Mucosa of gallbladder (tissue), 1 donor: ENCODE measurements around the gene SNX25. TPM values are rescaled to one million over a fixed set of nuclear protein-coding genes. Genes with fewer than 3 reads are reported as not detected.
A peak's percentile ranks its signal among the peaks of the same experiment; 100 is the strongest.
"Not testable (repeated sequence)": the region's sequence is repeated elsewhere in the genome, so short reads cannot be mapped to it uniquely, and the experiment has no call there.

Experiments used
- DNase-seq: peaks from one replicate; pipeline ENCODE4 v3.0.0-alpha.2; 2020; ENCODE audit warnings: low spot score
- total RNA-seq: library from RNA; stranded (reverse); gene quantifications from one replicate; pipeline ENCODE4 v1.2.1, GENCODE V29; 2021
- donor health status: DM: no; HTN: no; CAD: no.

The SNX25 gene
- total RNA-seq, 1 donor from 2014 or later: 18.8 TPM

- no peak for DNase-seq
Measured at GRCh38 chr4:185232370-185232769, 23.0 kb downstream of the SNX25 start.

DNA sequence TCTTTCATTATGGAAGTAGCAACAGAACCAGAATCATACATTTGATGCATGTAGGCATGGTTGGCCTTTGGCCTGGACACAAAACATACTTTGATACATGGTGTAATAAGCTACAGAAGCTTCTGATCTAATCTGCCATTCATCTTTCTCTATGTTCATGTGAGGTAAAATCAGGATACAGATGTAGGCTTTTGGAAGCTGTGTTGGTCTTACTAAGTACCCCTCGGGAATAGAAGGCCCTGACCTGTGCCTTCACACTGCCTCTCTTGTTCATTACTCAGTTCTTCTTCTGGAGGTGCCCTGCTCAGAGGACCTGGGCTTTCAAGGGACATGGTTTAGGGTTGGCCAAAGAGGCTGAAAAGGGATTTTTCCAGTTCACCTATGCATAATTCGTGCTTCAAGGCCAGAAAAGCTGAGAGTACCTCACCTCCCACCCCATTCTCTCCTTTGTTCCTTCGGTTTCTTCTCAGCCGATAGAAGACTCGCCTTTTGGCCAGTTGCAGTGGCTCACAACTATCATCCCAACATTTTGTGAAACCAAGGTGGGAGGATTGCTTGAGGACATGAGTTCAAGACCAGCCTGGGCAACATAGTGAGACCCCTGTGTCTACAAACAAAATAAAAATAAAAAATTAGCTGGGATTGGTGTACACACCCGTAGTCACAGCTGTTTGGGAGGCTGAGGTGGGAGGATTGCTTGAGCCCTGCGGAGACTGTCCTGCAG, 25.9 kb downstream of the SNX25 start:
- DNase-seq: no peak

DNA sequence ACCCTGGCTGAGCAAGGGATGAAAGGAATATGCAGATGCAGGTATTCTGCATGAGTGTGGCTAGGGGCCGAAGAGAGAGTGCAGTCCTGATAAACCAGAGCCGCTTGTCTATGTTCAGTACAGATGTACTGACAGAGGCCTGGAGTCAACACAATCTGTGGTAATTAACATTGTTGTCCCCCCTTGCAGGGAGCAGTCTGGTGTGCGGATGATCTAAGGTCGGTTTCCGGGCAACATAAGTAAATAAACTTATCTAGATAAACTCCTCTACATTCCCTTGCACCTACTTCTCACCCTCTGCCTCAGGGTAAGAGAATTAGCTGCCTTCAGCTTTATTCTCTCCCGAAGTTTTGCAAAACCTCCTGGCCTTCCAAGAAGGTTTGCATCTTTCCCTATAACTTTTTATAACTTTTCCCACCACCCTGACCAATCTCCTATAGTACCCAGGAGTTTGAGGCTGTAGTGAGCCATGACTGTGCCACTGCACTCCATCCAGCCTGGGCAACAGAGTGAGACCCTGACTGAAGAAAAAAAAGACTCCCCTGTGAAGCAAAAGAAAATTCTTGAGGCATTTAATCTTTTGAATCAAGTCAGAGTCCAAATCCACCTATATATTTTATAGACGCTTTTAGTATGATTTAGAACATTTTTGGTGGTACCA, 26.6 kb downstream of the SNX25 start:
- no peak for DNase-seq

DNA sequence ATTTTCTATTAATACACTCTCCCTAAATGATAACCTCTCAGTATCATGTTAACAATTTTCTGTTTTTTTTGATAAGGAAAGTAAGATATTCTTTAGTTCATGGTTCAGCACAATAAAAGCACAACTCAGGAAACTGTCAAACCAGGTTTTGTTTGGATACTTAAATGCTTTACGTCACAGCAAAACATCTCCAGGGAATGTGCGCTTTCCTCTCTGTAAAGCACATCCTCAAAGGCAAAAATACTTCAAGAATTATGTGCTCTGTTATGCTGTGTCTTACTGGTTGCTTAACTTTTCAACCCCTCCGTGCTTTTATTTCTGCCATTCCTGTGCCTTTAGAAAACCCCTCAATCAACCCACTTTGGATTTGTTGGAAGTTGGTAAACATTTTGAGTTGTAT, 27.8 kb downstream of the SNX25 start:
- no peak for DNase-seq

DNA sequence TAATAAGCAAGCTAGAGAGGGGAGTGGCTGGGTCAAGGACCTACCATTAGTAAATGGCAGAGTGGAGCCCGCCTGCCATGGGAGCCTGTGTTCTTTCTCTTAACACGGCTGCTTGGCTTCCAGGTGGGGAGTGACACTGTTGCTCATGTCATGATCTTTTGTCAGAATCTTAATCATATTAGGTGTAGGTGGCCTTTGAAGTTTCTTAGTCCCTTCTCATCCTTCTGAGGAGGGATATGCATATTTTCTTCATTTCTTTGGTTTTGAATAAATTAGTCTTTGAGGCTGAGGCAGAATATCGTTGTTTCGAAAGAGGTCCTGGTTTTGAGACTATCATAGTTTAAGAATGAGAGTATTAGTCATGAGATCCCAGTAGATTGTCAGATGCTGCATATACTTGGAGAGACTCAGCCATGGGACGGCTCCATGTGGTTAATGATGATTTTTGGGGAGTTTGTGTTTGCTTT, 28.9 kb downstream of the SNX25 start:
- no peak for DNase-seq

- no peak for DNase-seq
Measured at GRCh38 chr4:185238750-185239149, 29.4 kb downstream of the SNX25 start.

DNA sequence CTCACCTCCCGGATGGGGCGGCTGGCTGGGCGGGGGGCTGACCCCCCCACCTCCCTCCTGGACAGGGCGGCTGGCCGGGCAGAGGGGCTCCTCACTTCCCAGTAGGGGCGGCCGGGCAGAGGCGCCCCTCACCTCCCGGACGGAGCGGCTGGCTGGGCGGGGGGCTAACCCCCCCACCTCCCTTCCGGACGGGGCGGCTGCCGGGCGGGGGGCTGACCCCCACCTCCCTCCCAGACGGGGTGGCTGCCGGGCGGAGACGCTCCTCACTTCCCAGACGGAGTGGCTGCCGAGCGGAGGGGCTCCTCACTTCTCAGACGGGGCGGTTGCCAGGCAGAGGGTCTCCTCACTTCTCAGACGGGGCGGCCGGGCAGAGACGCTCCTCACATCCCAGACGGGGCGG, 31.1 kb downstream of the SNX25 start:
- not testable (repeated sequence) for DNase-seq

DNA sequence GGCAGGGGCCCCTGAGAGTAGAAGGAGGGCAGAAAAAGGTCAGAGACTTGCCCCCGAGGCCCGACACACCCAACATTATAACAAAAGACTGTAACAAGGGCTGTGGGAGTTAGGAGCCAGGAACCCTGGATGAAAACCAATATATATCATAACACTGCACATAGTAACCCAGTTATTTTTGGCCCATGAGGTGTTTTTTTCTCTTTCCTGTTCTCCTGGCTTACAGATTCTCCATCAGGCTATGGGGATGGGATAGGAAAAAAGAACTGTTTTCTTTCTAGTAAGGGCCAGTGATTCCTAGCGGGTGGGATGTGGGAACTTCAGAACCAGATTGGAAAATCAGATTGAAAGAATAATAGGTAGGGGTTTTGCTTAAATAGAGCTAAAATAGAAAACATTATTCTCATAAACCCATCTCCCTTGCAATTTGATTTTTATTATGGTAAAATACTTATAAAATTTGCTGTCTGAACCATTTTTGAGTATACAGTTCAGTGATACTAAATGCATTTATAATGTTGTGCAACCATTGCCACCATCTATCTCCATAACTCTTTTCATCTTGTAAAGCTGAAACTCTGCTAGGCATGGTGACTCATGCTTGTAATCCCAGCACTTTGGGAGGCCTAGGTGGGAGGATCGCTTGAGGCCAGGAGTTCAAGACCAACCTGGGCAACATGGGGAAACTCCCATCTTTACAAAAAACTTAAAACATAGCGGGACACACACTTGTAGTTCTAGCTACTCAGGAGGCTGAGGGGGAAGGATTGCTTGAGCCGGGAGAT, 33.5 kb downstream of the SNX25 start:
- DNase-seq: no peak

DNA sequence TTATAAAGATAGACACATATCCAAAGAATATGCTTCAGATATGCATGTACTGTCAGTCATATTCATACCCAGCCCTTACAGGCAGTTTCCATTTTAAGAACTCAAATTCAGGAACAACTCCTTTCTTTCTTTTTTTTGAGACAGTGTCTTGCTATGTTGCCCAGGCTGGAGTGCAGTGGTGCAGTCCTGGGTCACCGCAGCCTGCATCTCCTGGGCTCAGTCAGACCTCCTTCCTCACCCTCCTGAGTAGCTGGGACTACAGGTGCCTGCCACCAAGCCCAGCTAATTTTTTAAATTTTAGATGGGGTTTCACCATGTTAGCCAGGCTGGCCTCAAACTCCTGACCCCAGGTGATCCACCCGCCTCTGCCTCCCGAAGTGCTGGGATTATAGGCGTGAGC, 34.5 kb downstream of the SNX25 start:
- no peak for DNase-seq

- DNase-seq: peak; percentile 19
Measured at GRCh38 chr4:185244763-185245162, 35.4 kb downstream of the SNX25 start.

GRCh38 chr4:185246453-185246852, 37.1 kb downstream of the SNX25 start:
- DNase-seq: no peak

DNA sequence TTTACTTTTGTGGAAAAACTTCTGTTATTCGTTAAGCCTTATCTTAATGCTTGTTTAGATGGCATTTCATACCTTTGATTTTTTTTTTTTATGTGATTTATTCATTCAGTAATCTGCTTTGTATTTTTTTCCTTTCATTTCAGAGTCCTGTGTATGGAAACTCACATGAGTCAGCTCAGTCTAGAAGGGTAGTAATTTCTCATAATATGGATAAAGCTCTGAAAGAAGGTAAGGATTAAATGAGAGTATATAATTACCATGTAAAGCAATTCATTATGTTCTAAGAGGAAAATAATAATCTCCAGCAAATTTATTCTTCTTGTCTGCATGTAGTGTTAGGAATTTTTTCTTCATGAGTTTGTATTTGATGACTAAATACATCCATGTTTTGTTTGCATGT, 37.8 kb downstream of the SNX25 start:
- no peak for DNase-seq

- no peak for DNase-seq
Measured at GRCh38 chr4:185248393-185249039, 39.1 kb downstream of the SNX25 start.

DNA sequence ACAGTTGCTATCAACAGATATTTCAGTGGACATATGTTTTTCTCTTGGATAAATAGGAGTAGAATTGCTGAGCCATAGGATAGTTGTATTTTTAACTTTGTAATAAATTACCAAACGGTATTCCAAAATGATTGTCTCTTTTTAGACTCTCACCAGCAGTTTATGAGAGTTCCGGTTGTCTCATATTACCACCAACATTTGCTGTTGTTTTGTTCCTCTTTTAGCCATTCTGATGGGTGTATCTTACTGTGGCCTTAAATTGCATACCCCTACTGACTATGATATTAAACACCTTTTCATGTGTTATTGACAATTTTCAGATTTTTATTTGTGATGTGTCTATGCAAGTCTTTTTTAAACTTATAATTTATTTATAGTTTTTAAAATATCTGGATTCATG, 39.7 kb downstream of the SNX25 start:
- DNase-seq: no peak

DNA sequence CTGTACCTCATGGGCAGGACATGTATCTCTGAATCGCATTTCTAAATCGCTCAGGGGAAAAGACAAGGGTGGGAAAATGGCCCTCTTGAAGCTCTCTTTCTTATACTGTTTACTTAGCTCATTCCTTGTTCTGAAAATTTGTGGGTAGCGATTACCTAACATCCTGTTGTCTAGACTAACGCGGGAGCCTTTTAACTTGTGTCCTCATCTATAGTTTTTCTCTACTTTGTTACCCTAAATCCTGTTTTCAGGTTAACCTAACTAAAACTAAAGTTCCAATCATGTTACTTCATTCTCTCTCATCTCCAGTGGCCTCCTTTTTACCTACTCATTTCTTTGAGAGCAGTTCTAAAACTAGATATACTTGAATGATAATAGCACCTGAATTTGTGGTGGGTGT, 45.0 kb downstream of the SNX25 start:
- DNase-seq: no peak

DNA sequence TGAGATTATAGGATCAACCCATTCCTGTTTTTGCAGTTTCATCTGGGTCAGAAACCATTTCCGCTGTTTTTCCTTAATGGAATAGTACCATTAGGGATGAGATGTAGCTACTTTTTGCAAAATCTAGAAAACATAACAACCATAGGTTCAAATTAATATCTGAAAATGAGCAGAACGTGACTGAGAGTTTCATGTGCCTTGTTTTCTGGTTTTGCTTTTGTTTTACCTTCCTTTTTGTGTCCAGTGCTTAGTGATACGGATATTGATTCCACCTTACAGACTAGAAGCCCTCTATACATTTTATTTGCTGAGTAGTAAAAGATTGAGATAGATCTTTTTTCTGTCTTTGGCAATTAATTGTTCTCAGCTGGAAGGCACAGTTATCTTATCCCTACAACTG, 46.5 kb downstream of the SNX25 start:
- DNase-seq: no peak

DNA sequence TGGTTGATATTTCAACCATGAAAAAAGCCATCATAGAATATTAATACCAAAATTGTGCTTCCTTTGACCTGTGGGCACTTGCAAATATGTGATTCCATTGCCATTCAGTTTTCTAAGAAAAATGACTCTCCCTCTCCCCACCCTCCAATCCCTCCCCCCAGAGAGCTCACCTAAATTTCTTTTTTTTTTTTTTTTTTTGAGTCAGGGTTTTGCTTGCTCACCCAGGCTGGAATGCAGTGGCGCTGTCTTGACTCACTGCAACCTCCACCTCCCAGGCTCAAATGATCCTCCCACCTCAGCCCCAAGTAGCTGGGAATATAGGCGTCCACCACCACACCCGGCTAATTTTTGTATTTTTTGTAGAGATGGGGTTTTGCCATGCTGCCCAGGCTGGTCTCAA, 47.0 kb downstream of the SNX25 start:
- no peak for DNase-seq

- no peak for DNase-seq
Measured at GRCh38 chr4:185257086-185257485, 47.7 kb downstream of the SNX25 start.

DNA sequence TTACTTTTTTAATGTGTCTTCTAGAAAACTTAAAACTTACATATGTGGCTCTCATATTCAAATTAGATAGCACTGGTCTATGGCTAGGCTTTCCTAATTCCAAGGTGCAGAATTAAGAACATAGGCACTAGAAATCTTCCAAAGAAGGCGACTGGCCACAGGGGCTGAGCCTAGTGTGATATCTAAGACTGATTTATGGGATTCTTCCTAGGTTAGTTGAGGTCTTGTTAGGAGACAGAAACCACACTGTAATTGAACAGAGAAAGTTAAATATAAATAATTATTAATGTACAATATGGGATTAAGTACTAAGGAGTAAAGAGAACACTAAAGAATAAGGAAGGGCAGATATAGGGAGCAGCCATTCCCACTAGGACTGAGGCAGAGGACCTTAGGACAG, 48.3 kb downstream of the SNX25 start:
- no peak for DNase-seq

GRCh38 chr4:185258741-185259140, 49.3 kb downstream of the SNX25 start:
- not testable (repeated sequence) for DNase-seq

DNA sequence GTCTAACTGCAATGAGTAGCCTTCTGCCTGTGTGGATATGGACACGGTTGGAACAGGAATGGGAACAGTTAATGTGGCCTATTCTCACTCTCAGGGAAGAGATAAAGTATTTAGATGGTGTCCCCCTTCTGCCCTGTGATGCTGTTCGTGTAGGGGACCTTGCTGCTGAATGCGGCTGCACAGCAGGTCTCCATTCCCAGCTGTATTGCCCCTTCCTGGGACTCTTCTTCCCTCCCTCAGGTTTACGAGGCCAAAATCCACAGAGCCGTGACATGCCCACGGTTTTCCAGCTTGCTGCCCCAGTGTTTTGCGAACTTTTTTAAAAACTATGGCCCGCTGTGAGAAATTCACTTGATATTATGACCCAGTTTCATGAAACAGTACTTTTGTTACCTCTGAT, 50.3 kb downstream of the SNX25 start:
- no peak for DNase-seq

GRCh38 chr4:185261946-185262345, 52.5 kb downstream of the SNX25 start:
- DNase-seq: no peak
